ENCODE data around the gene REV3L.
"Not testable (repeated sequence)": the region's sequence is repeated elsewhere in the genome, so short reads cannot be mapped to it uniquely, and the experiment has no call there.

REV3L gene

DNA sequence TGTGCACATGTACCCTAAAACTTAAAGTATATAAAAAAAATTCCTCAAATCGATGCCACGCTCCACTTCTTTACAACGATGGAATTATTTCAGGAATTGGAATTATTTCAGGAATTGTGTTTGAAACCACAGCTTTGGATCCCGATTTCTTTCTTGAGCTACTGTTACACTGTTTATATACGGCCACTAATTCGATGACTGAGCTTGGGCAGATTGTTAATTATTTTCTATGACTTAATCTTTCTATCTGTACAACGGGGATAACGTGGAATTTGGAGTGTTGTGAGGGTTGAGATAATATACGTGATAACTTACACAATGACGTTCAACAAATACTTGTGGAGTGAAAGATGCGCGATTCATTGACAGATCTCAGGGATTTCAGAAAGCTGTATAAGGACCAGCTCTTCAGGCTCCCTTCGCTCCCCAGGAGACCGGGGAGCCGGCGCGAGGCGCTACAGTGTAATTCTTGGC is 224.4 kb downstream of the REV3L start:
- H3K79me2 ChIP-seq (ENCODE audit: insufficient read depth, low read length): peaks cover 26% of the 10 kb centered on the region
- peaks cover 7% of the 10 kb centered on the region for H4K20me1 ChIP-seq (ENCODE audit: insufficient read depth, low read length, poor library complexity, severe bottlenecking)
- no peak for TF ChIP-seq EZH2phosphoT487 (IDR thresholded peaks at IDR 0.05; ENCODE audit: borderline replicate concordance)
- no peaks in the 10 kb centered on the region for H3K36me3 ChIP-seq (ENCODE audit: insufficient read depth, low read length)
- no peaks in the 10 kb centered on the region for H3K9me3 ChIP-seq (ENCODE audit: insufficient read depth, low read depth, low read length)
- no peaks in the 10 kb centered on the region for H3K9me2 ChIP-seq (replicated peaks; ENCODE audit: low read depth, low read length)
- H3K4me3 ChIP-seq (ENCODE audit: low read length, poor library complexity, severe bottlenecking): no peak overlapping the region
- no peaks in the 10 kb centered on the region for H3F3A ChIP-seq (ENCODE audit: low read depth)
- peaks cover 17% of the 10 kb centered on the region for H3K4me1 ChIP-seq (ENCODE audit: insufficient read depth, low read length, poor library complexity, severe bottlenecking)
- 0 out of 2 replicates have a peak overlapping the region, but pooled peaks have one; percentile 32 for H2AFZ ChIP-seq (ENCODE audit: low read length)
- no peak overlapping the region for H3K9ac ChIP-seq (ENCODE audit: low read depth, low read length, poor library complexity, severe bottlenecking)
- H3K27me3 ChIP-seq (ENCODE audit: insufficient read depth, low read length, poor library complexity, severe bottlenecking): no peaks in the 10 kb centered on the region
- H3K4me2 ChIP-seq (ENCODE audit: low read depth, low read length, poor library complexity, severe bottlenecking): peak overlapping the region; percentile 5

DNA sequence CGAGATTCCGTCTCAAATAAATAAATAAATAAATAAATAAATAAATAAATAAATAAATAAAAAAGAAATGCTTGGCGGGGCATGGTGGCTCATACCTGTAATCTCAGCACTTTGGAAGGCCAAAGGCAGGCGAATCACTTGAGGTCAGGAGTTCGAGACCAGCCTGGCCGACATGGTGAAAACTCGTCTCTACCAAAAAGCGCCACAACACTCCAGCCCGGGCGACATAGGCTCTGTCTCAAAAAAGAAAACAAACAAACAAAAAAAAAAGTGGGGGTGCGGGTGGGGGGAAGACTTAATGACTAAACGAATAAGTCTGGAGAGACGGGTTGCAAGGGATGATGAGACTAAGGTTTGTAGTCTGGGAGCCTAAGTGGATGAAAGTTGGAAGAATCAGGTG is 225.0 kb downstream of the REV3L start:
- Histone ChIP-seq H3K9me2 (replicated peaks; ENCODE audit: low read depth, low read length) (no peaks in the 10 kb centered on the region), H4K20me1 (ENCODE audit: insufficient read depth, low read length, poor library complexity, severe bottlenecking) (peaks cover 7% of the 10 kb centered on the region), H2AFZ (ENCODE audit: low read length) (no peak overlapping the region), H3K4me2 (ENCODE audit: low read depth, low read length, poor library complexity, severe bottlenecking) (no peak overlapping the region), H3F3A (ENCODE audit: low read depth) (no peaks in the 10 kb centered on the region), H3K79me2 (ENCODE audit: insufficient read depth, low read length) (peaks cover 26% of the 10 kb centered on the region), H3K4me1 (ENCODE audit: insufficient read depth, low read length, poor library complexity, severe bottlenecking) (peaks cover 16% of the 10 kb centered on the region), H3K9ac (ENCODE audit: low read depth, low read length, poor library complexity, severe bottlenecking) (no peak overlapping the region), H3K4me3 (ENCODE audit: low read length, poor library complexity, severe bottlenecking) (no peak overlapping the region), H3K27me3 (ENCODE audit: insufficient read depth, low read length, poor library complexity, severe bottlenecking) (no peaks in the 10 kb centered on the region), H3K36me3 (ENCODE audit: insufficient read depth, low read length) (no peaks in the 10 kb centered on the region), H3K9me3 (ENCODE audit: insufficient read depth, low read depth, low read length) (no peaks in the 10 kb centered on the region)
- TF ChIP-seq, protein P1, sequence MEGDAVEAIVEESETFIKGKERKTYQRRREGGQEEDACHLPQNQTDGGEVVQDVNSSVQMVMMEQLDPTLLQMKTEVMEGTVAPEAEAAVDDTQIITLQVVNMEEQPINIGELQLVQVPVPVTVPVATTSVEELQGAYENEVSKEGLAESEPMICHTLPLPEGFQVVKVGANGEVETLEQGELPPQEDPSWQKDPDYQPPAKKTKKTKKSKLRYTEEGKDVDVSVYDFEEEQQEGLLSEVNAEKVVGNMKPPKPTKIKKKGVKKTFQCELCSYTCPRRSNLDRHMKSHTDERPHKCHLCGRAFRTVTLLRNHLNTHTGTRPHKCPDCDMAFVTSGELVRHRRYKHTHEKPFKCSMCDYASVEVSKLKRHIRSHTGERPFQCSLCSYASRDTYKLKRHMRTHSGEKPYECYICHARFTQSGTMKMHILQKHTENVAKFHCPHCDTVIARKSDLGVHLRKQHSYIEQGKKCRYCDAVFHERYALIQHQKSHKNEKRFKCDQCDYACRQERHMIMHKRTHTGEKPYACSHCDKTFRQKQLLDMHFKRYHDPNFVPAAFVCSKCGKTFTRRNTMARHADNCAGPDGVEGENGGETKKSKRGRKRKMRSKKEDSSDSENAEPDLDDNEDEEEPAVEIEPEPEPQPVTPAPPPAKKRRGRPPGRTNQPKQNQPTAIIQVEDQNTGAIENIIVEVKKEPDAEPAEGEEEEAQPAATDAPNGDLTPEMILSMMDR (conservative IDR thresholded peaks at IDR 0.05; ENCODE audit: low read length): no peak
- TF ChIP-seq EZH2phosphoT487 (IDR thresholded peaks at IDR 0.05; ENCODE audit: borderline replicate concordance): no peak

DNA sequence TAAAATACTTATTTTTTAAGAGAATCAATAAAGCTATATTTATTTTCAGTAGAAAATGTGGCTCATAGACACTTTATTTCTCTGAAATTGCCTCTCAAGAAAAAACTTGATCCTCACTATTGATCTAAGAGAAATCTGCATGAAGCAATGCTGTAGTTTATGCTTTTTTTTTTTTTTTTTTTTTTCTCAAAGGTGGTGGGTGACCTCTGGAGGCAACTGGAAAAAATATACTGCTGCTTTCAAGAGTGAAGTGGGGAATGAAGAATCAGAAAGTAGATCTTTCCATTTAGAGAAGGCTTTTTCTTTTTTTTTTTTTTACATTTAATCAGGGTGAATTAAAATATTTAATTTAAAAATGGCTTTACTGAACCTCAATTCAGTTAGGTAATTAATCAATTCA is 226.4 kb downstream of the REV3L start:
- no peak overlapping the region for H3K9ac ChIP-seq (ENCODE audit: low read depth, low read length, poor library complexity, severe bottlenecking)
- no peak overlapping the region for H3K4me2 ChIP-seq (ENCODE audit: low read depth, low read length, poor library complexity, severe bottlenecking)
- no peak overlapping the region for H2AFZ ChIP-seq (ENCODE audit: low read length)
- H3K9me3 ChIP-seq (ENCODE audit: insufficient read depth, low read depth, low read length): no peaks in the 10 kb centered on the region
- H3F3A ChIP-seq (ENCODE audit: low read depth): no peaks in the 10 kb centered on the region
- no peaks in the 10 kb centered on the region for H3K9me2 ChIP-seq (replicated peaks; ENCODE audit: low read depth, low read length)
- H3K36me3 ChIP-seq (ENCODE audit: insufficient read depth, low read length): no peaks in the 10 kb centered on the region
- H3K4me3 ChIP-seq (ENCODE audit: low read length, poor library complexity, severe bottlenecking): no peak overlapping the region
- peaks cover 19% of the 10 kb centered on the region for H3K79me2 ChIP-seq (ENCODE audit: insufficient read depth, low read length)
- no peaks in the 10 kb centered on the region for H3K27me3 ChIP-seq (ENCODE audit: insufficient read depth, low read length, poor library complexity, severe bottlenecking)
- peaks cover 9% of the 10 kb centered on the region for H3K4me1 ChIP-seq (ENCODE audit: insufficient read depth, low read length, poor library complexity, severe bottlenecking)
- peaks cover 7% of the 10 kb centered on the region for H4K20me1 ChIP-seq (ENCODE audit: insufficient read depth, low read length, poor library complexity, severe bottlenecking)
- TF ChIP-seq, protein P1 (conservative IDR thresholded peaks at IDR 0.05; ENCODE audit: low read length): peak; percentile 63
- no peak for TF ChIP-seq EZH2phosphoT487 (IDR thresholded peaks at IDR 0.05; ENCODE audit: borderline replicate concordance)

DNA sequence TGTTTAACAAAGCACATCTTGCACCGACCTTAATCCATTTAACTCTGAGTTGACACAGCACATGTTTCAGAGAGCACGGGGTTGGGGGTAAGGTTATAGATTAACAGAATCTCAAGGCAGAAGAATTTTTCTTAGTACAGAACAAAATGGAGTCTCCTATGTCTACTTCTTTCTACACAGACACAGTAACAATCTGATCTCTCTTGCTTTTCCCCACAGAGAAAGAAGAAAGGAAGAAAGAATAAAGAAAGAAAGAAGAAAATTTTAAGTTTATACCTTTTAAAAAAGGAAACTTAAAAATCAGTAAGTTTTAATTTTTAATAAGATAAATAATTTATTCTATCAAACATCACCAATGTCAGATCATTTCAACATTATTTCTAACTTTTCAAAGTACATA is 227.2 kb downstream of the REV3L start:
- not testable (repeated sequence) for H3K4me2 ChIP-seq (ENCODE audit: low read depth, low read length, poor library complexity, severe bottlenecking); H3K9me2 ChIP-seq (replicated peaks; ENCODE audit: low read depth, low read length); H3K4me3 ChIP-seq (ENCODE audit: low read length, poor library complexity, severe bottlenecking); H3K27me3 ChIP-seq (ENCODE audit: insufficient read depth, low read length, poor library complexity, severe bottlenecking); H3K36me3 ChIP-seq (ENCODE audit: insufficient read depth, low read length); H4K20me1 ChIP-seq (ENCODE audit: insufficient read depth, low read length, poor library complexity, severe bottlenecking); H3F3A ChIP-seq (ENCODE audit: low read depth); H3K9ac ChIP-seq (ENCODE audit: low read depth, low read length, poor library complexity, severe bottlenecking); H3K9me3 ChIP-seq (ENCODE audit: insufficient read depth, low read depth, low read length); H2AFZ ChIP-seq (ENCODE audit: low read length)
- peaks cover 11% of the 10 kb centered on the region for H3K4me1 ChIP-seq (ENCODE audit: insufficient read depth, low read length, poor library complexity, severe bottlenecking)
- H3K79me2 ChIP-seq (ENCODE audit: insufficient read depth, low read length): peaks cover 14% of the 10 kb centered on the region

Data from Loucy (cell line).